CD4-positive, alpha-beta memory T cell (primary cell): ENCODE data around the gene IRGC. TPM values are rescaled to one million over a fixed set of nuclear protein-coding genes. Genes with fewer than 3 reads are reported as not detected.

Experiments
- CTCF ChIA-PET: fragments of 350-600 bp; sonication (Branson Sonifier 250); formaldehyde crosslinking; loops from one replicate; lab custom pipeline; 2021; ENCODE audit warnings: inconsistent platforms; ENCODE audit not compliant: partially characterized antibody; lab: Charles Lee
- POLR2A ChIA-PET: fragments of 350-600 bp; sonication (Branson Sonifier 250); formaldehyde crosslinking; loops from one replicate; lab custom pipeline; 2021; ENCODE audit not compliant: partially characterized antibody; lab: Charles Lee
- DNase-seq, 5 donors: peaks; one replicate each; pipeline versions ENCODE4 v3.0.0 to v3.0.0-alpha.2; 2020 to 2022; ENCODE audit warnings: mixed read lengths in 1 of 5
- H3K27ac ChIP-seq: one replicate; pipeline ENCODE4 v1.7.0; 2013; ENCODE audit warnings: low read depth, low read length
- H3K27me3 ChIP-seq: 2 replicates; pipeline ENCODE4 v1.7.0; 2013; ENCODE audit warnings: mild to moderate bottlenecking, low read length, moderate library complexity; ENCODE audit not compliant: insufficient read depth
- H3K36me3 ChIP-seq: 2 replicates; pipeline ENCODE4 v1.7.0; 2013; ENCODE audit warnings: mild to moderate bottlenecking, low read length, moderate library complexity; ENCODE audit not compliant: insufficient read depth
- H3K4me1 ChIP-seq: 2 replicates; pipeline ENCODE4 v1.7.0; 2013; ENCODE audit warnings: mild to moderate bottlenecking, low read length, moderate library complexity; ENCODE audit not compliant: insufficient read depth
- H3K4me3 ChIP-seq, 2 donors: one replicate each; pipeline ENCODE4 v1.7.0; 2013; ENCODE audit warnings: low read length in 2 of 2, mild to moderate bottlenecking in 1 of 2
- H3K9me3 ChIP-seq, 2 donors: one replicate each; pipeline ENCODE4 v1.7.0; 2013; ENCODE audit warnings: low read length in 2 of 2, control low read depth in 1 of 2; ENCODE audit not compliant: control insufficient read depth in 1 of 2
- H3K27ac Mint-ChIP-seq, 7 donors: one replicate each; pipeline ENCODE4 v1.8.0; 2020 to 2021; ENCODE audit warnings: mixed read lengths in 7 of 7, mild to moderate bottlenecking in 6 of 7, inconsistent platforms in 3 of 7, moderate library complexity in 3 of 7
- H3K27me3 Mint-ChIP-seq, 2 donors: one replicate each; pipeline ENCODE4 v1.8.0; 2020 to 2021; ENCODE audit warnings: mixed read lengths in 2 of 2
- H3K36me3 Mint-ChIP-seq, 2 donors: one replicate each; pipeline ENCODE4 v1.8.0; 2020 to 2021; ENCODE audit warnings: mixed read lengths in 2 of 2, inconsistent platforms in 1 of 2, mild to moderate bottlenecking in 1 of 2
- H3K4me1 Mint-ChIP-seq, 4 donors: one replicate each; pipeline ENCODE4 v1.8.0; 2020 to 2021; ENCODE audit warnings: mixed read lengths in 4 of 4, mild to moderate bottlenecking in 1 of 4
- H3K4me3 Mint-ChIP-seq, 8 donors: one replicate each; pipeline ENCODE4 v1.8.0; 2020 to 2021; ENCODE audit warnings: mixed read lengths in 8 of 8, mild to moderate bottlenecking in 7 of 8, moderate library complexity in 6 of 8, inconsistent platforms in 3 of 8
- H3K9me3 Mint-ChIP-seq, 8 donors: one replicate each; pipeline ENCODE4 v1.8.0; 2020 to 2021; ENCODE audit warnings: mixed read lengths in 8 of 8, mild to moderate bottlenecking in 5 of 8, inconsistent platforms in 3 of 8, moderate library complexity in 1 of 8
- intact Hi-C: fragments of 100-400 bp; cut with micrococcal nuclease; formaldehyde crosslinking; loops from one replicate; pipeline ENCODE4 v1.15.1; 2023
- polyA plus RNA-seq, 2 donors: library from polyadenylated mRNA; unstranded; fragments of 300-500 nt; fragmentation: Illumina TruSeq; gene quantifications; one replicate each; pipeline ENCODE4 v1.2.3, GENCODE V29; 2021
- total RNA-seq, 2 experiments: library from RNA; stranded (reverse); gene quantifications; one replicate each; pipeline ENCODE4 v1.2.3, GENCODE V29; 2021

The IRGC gene
- total and polyA plus RNA-seq, 4 experiments from 2014 or later = not detected

- no peaks in the 10 kb centered on the region for H3K4me1 Mint-ChIP-seq
- H3K27ac Mint-ChIP-seq = no peak overlapping the region
- CTCF ChIA-PET = no interaction called here
- H3K9me3 Mint-ChIP-seq = peaks cover 0 to 37% (median 29%) of the 10 kb centered on the region in 8 donors
- POLR2A ChIA-PET = no interaction called here
- Histone ChIP-seq H3K27me3 (no peaks in the 10 kb centered on the region), H3K4me1 (no peaks in the 10 kb centered on the region), H3K27ac (no peak overlapping the region), H3K36me3 (no peaks in the 10 kb centered on the region), H3K9me3 (no peaks in the 10 kb centered on the region), H3K4me3 (no peak overlapping the region)
- H3K4me3 Mint-ChIP-seq = no peak overlapping the region
- H3K27me3 Mint-ChIP-seq = peaks cover 0 to 2% of the 10 kb centered on the region in 2 donors
- DNase-seq = no peak
- intact Hi-C loops = no loop called here
- peaks cover 2 to 4% of the 10 kb centered on the region in 2 donors for H3K36me3 Mint-ChIP-seq
Measured at GRCh38 chr19:43691755-43692154, 24.1 kb upstream of the IRGC start.

GRCh38 chr19:43692385-43692784 is 23.5 kb upstream of the IRGC start:
- no peaks in the 10 kb centered on the region for H3K36me3 ChIP-seq
- DNase-seq = no peak
- H3K9me3 Mint-ChIP-seq = peaks cover 0 to 37% (median 29%) of the 10 kb centered on the region in 8 donors
- intact Hi-C loops = no loop called here
- no peaks in the 10 kb centered on the region for H3K27me3 ChIP-seq
- peaks cover 0 to 2% of the 10 kb centered on the region in 2 donors for H3K27me3 Mint-ChIP-seq
- H3K27ac Mint-ChIP-seq = peak overlapping the region in 1 of 7 donors; percentile 84
- H3K27ac ChIP-seq = no peak overlapping the region
- no peak overlapping the region for H3K4me3 ChIP-seq
- ChIA-PET POLR2A (no interaction called here), CTCF (no interaction called here)
- H3K4me1 Mint-ChIP-seq = no peaks in the 10 kb centered on the region
- H3K9me3 ChIP-seq = no peaks in the 10 kb centered on the region
- no peaks in the 10 kb centered on the region for H3K4me1 ChIP-seq
- H3K4me3 Mint-ChIP-seq = no peak overlapping the region
- H3K36me3 Mint-ChIP-seq = peaks cover 2 to 4% of the 10 kb centered on the region in 2 donors

GRCh38 chr19:43692877-43693276 is 23.0 kb upstream of the IRGC start:
- intact Hi-C loops = no loop called here
- H3K4me3 ChIP-seq = no peak overlapping the region
- no peaks in the 10 kb centered on the region for H3K36me3 ChIP-seq
- Mint-ChIP-seq H3K27ac (no peak overlapping the region), H3K9me3 (peaks cover 0 to 37% (median 29%) of the 10 kb centered on the region in 8 donors), H3K4me1 (no peaks in the 10 kb centered on the region), H3K4me3 (no peak overlapping the region), H3K27me3 (peaks cover 0 to 2% of the 10 kb centered on the region in 2 donors), H3K36me3 (peaks cover 2 to 4% of the 10 kb centered on the region in 2 donors)
- no peaks in the 10 kb centered on the region for H3K27me3 ChIP-seq
- H3K9me3 ChIP-seq = no peaks in the 10 kb centered on the region
- DNase-seq = no peak
- no peak overlapping the region for H3K27ac ChIP-seq
- CTCF ChIA-PET = no interaction called here
- no peaks in the 10 kb centered on the region for H3K4me1 ChIP-seq
- POLR2A ChIA-PET = no interaction called here

GRCh38 chr19:43694553-43694952 is 21.3 kb upstream of the IRGC start:
- ChIA-PET POLR2A (interaction anchor here (1.0 kb wide), 1 partner anchor 27 kb away, joined by 3 read pairs; no protein-coding TSS in a partner anchor), CTCF (no interaction called here)
- Histone ChIP-seq H3K27me3 (no peaks in the 10 kb centered on the region), H3K4me1 (peaks cover under 1% of the 10 kb centered on the region), H3K9me3 (no peaks in the 10 kb centered on the region), H3K36me3 (no peaks in the 10 kb centered on the region), H3K4me3 (no peak overlapping the region), H3K27ac (no peak overlapping the region)
- DNase-seq = no peak
- Mint-ChIP-seq H3K9me3 (peaks cover 0 to 37% (median 28%) of the 10 kb centered on the region in 8 donors), H3K4me3 (no peak overlapping the region), H3K36me3 (peaks cover 2 to 4% of the 10 kb centered on the region in 2 donors), H3K4me1 (no peaks in the 10 kb centered on the region), H3K27ac (no peak overlapping the region), H3K27me3 (peaks cover 0 to 4% of the 10 kb centered on the region in 2 donors)
- intact Hi-C loops = no loop called here

- H3K27ac ChIP-seq = no peak overlapping the region
- Mint-ChIP-seq H3K27me3 (peaks cover 0 to 5% of the 10 kb centered on the region in 2 donors), H3K9me3 (peaks cover 0 to 27% (median 20%) of the 10 kb centered on the region in 8 donors), H3K36me3 (peaks cover 2 to 4% of the 10 kb centered on the region in 2 donors), H3K4me1 (peaks cover 9 to 16% (median 13%) of the 10 kb centered on the region in 4 donors), H3K27ac (no peak overlapping the region), H3K4me3 (no peak overlapping the region)
- no peaks in the 10 kb centered on the region for H3K27me3 ChIP-seq
- intact Hi-C loops = no loop called here
- ChIA-PET POLR2A (no interaction called here), CTCF (no interaction called here)
- H3K9me3 ChIP-seq = no peaks in the 10 kb centered on the region
- H3K36me3 ChIP-seq = no peaks in the 10 kb centered on the region
- peaks cover 14% of the 10 kb centered on the region for H3K4me1 ChIP-seq
- DNase-seq = no peak
- no peak overlapping the region for H3K4me3 ChIP-seq
Measured at GRCh38 chr19:43695985-43696704, 19.7 kb upstream of the IRGC start.

- DNase-seq = no peak
- Histone ChIP-seq H3K36me3 (no peaks in the 10 kb centered on the region), H3K4me3 (no peak overlapping the region), H3K4me1 (peaks cover 14% of the 10 kb centered on the region), H3K27ac (no peak overlapping the region), H3K9me3 (no peaks in the 10 kb centered on the region), H3K27me3 (no peaks in the 10 kb centered on the region)
- CTCF ChIA-PET = no interaction called here
- H3K27ac Mint-ChIP-seq = no peak overlapping the region
- H3K9me3 Mint-ChIP-seq = peaks cover 0 to 16% (median 9%) of the 10 kb centered on the region in 8 donors
- no peak overlapping the region for H3K4me3 Mint-ChIP-seq
- peaks cover 16 to 23% (median 19%) of the 10 kb centered on the region in 4 donors for H3K4me1 Mint-ChIP-seq
- POLR2A ChIA-PET = no interaction called here
- intact Hi-C loops = no loop called here
- peaks cover 0 to 5% of the 10 kb centered on the region in 2 donors for H3K27me3 Mint-ChIP-seq
- peaks cover 1 to 4% of the 10 kb centered on the region in 2 donors for H3K36me3 Mint-ChIP-seq
Measured at GRCh38 chr19:43697295-43697694, 18.6 kb upstream of the IRGC start.

- Histone ChIP-seq H3K27me3 (no peaks in the 10 kb centered on the region), H3K36me3 (no peaks in the 10 kb centered on the region), H3K4me3 (no peak overlapping the region), H3K9me3 (no peaks in the 10 kb centered on the region), H3K4me1 (peaks cover 14% of the 10 kb centered on the region), H3K27ac (no peak overlapping the region)
- Mint-ChIP-seq H3K27me3 (peaks cover 0 to 4% of the 10 kb centered on the region in 2 donors), H3K27ac (peak overlapping the region; percentile 19 to 99 (median 97)), H3K36me3 (no peaks in the 10 kb centered on the region), H3K4me1 (peaks cover 16 to 32% (median 19%) of the 10 kb centered on the region in 4 donors), H3K9me3 (peaks cover 0 to 10% (median 5%) of the 10 kb centered on the region in 8 donors), H3K4me3 (peak overlapping the region; percentile 73 to 91 (median 82))
- no peak for DNase-seq
- ChIA-PET CTCF (interaction anchor here (0.7 kb wide), 1 partner anchor 55 kb away, joined by 3 read pairs; the partner anchor contains the start of gene SMG9), POLR2A (no interaction called here)
- intact Hi-C loops = loop anchor here (1.0 kb wide), 1 partner anchor 31 kb away; no protein-coding TSS in a partner anchor
Measured at GRCh38 chr19:43699506-43700394, 16.1 kb upstream of the IRGC start.
